ENCODE measurements around the gene DYNC2H1.

The DYNC2H1 gene

DNA sequence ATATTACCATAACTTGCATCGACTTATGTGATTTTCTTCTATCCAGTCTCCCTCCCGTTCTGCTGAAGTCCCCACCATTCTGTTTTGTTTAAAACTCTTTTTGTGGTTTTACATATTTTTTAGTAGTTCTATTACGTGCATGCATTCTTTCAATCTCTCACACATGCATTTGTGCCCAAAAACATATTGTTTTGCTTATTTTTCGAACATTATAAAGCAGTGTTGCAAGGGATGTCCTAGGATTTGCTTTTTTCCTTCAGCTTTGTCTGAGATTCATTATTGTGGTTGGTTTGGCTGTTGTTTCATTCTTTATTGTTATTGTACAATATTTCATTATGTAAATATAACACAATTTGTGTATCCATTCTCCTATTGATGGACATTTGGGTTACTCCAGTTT is 235.7 kb downstream of the DYNC2H1 start:
- Histone ChIP-seq H3K9me3 (no peaks in the 10 kb centered on the region), H3K36me3 (no peaks in the 10 kb centered on the region), H3K27me3 (no peaks in the 10 kb centered on the region), H3K27ac (no peak overlapping the region), H3K4me3 (ENCODE audit: low read depth in 1 of 2, low read length in 1 of 2) (no peak overlapping the region), H3K4me1 (ENCODE audit: control insufficient read depth in 1 of 2, insufficient read depth in 1 of 2, low read depth in 1 of 2, low read length in 1 of 2) (no peaks in the 10 kb centered on the region)
- TF ChIP-seq, protein P1, sequence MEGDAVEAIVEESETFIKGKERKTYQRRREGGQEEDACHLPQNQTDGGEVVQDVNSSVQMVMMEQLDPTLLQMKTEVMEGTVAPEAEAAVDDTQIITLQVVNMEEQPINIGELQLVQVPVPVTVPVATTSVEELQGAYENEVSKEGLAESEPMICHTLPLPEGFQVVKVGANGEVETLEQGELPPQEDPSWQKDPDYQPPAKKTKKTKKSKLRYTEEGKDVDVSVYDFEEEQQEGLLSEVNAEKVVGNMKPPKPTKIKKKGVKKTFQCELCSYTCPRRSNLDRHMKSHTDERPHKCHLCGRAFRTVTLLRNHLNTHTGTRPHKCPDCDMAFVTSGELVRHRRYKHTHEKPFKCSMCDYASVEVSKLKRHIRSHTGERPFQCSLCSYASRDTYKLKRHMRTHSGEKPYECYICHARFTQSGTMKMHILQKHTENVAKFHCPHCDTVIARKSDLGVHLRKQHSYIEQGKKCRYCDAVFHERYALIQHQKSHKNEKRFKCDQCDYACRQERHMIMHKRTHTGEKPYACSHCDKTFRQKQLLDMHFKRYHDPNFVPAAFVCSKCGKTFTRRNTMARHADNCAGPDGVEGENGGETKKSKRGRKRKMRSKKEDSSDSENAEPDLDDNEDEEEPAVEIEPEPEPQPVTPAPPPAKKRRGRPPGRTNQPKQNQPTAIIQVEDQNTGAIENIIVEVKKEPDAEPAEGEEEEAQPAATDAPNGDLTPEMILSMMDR (IDR thresholded peaks at IDR 0.05): no peak

DNA sequence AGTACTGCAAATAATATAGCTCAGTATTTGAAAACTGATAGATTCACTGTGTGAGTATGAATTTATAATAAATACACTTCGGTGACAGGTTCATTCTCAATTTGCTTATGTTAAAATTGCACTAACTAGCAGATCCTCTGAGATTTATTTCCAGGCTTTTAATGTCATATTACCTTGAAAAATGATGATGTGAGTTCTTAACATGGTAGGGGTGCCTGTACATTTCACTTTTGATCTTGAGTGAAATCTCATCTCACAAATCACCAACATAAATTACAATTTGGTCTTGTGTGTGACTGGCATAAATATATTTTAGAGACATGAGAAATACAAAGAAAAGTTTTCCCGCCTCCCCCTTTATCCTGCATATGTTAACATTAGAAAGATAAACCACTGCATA is 240.4 kb downstream of the DYNC2H1 start:
- TF ChIP-seq, protein P1 (IDR thresholded peaks at IDR 0.05): no peak
- Histone ChIP-seq H3K4me3 (ENCODE audit: low read depth in 1 of 2, low read length in 1 of 2) (no peak overlapping the region), H3K36me3 (no peaks in the 10 kb centered on the region), H3K4me1 (ENCODE audit: control insufficient read depth in 1 of 2, insufficient read depth in 1 of 2, low read depth in 1 of 2, low read length in 1 of 2) (no peaks in the 10 kb centered on the region), H3K9me3 (no peaks in the 10 kb centered on the region), H3K27me3 (no peaks in the 10 kb centered on the region), H3K27ac (no peak overlapping the region)

DNA sequence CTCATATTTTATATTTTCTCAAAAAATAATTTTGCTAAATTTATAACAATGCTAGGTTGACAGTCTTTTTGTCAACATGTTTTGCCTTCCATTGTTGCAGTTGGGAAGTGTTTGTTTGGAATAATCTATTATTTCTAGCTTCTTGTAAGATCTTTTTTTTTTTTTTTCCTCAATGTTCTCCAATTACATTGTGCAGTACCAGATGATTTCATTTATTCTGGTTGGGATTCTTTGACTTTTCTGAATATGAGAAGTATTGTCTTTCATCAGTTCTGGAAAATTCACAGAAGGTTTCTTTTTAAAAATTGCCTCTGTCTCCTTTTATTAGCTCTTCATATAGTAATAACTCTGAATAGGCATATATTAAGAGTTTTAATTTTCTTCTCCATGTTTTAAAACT is 245.4 kb downstream of the DYNC2H1 start:
- Histone ChIP-seq H3K27ac (no peak overlapping the region), H3K4me3 (ENCODE audit: low read depth in 1 of 2, low read length in 1 of 2) (no peak overlapping the region), H3K27me3 (no peaks in the 10 kb centered on the region), H3K9me3 (no peaks in the 10 kb centered on the region), H3K36me3 (no peaks in the 10 kb centered on the region), H3K4me1 (ENCODE audit: control insufficient read depth in 1 of 2, insufficient read depth in 1 of 2, low read depth in 1 of 2, low read length in 1 of 2) (no peaks in the 10 kb centered on the region)
- TF ChIP-seq, protein P1 (IDR thresholded peaks at IDR 0.05): no peak

DNA sequence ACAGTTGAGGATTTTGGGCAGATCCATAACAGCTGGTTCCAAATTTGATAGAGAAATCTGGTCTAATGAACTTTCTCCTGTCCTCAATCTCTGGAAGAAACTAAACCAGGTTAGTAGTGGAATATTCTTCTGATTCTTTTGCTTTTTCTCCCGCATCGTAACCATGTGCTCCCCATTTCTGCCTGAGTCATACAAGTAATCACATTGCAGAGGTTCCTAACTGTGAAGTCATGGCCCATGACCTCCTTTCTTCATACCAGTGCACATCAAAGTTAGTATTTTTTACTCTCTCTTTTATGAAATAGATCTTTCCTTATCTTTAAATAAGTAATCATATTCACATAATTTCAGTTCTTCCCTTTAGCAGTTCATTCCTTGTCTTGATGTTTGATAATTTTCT is 249.0 kb downstream of the DYNC2H1 start:
- no peak overlapping the region for H3K27ac ChIP-seq
- H3K27me3 ChIP-seq: no peaks in the 10 kb centered on the region
- no peaks in the 10 kb centered on the region for H3K9me3 ChIP-seq
- H3K4me1 ChIP-seq (ENCODE audit: control insufficient read depth in 1 of 2, insufficient read depth in 1 of 2, low read depth in 1 of 2, low read length in 1 of 2): no peaks in the 10 kb centered on the region
- H3K36me3 ChIP-seq: no peaks in the 10 kb centered on the region
- H3K4me3 ChIP-seq (ENCODE audit: low read depth in 1 of 2, low read length in 1 of 2): no peak overlapping the region
- TF ChIP-seq, protein P1 (IDR thresholded peaks at IDR 0.05): no peak

DNA sequence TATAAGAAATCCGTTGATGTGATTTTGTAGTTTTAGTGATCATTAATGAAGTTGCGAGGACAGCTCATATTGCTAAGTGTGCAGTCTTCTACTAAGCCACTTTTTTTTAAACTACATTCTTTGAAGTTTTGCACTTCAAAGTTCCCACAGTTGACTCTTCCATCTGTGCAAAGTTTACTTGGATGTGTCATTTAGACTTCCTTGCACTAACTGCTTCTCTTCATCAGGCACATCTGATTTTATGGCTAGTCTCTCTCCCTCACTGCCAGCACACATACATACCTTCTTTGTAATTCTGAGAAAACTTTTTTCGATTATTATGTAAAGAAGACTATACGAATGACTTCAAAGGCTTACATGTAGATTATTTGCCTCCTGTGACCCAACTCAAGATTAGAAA is 250.0 kb downstream of the DYNC2H1 start:
- no peaks in the 10 kb centered on the region for H3K36me3 ChIP-seq
- no peaks in the 10 kb centered on the region for H3K4me1 ChIP-seq (ENCODE audit: control insufficient read depth in 1 of 2, insufficient read depth in 1 of 2, low read depth in 1 of 2, low read length in 1 of 2)
- H3K9me3 ChIP-seq: no peaks in the 10 kb centered on the region
- H3K27ac ChIP-seq: no peak overlapping the region
- H3K27me3 ChIP-seq: no peaks in the 10 kb centered on the region
- TF ChIP-seq, protein P1 (IDR thresholded peaks at IDR 0.05): no peak
- H3K4me3 ChIP-seq (ENCODE audit: low read depth in 1 of 2, low read length in 1 of 2): no peak overlapping the region

DNA sequence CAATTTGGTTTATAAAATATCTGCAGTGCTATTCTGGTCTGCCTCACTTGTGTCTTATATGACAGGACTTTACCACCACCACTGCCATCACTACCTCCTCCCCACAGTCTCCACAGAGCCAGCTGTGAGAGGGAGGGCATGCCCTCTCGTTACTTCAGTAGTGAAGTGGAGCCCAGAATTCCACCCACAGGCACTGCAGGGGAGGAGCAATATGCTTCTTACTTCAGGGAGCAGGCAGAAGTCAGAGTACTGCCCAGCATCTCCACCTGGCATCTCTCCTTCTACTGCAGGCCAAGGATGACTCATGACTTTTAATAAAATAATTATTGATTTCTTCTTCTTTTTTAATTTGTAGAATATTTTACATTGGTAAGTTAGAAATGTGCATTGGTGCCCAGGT is 255.5 kb downstream of the DYNC2H1 start:
- H3K4me3 ChIP-seq (ENCODE audit: low read depth in 1 of 2, low read length in 1 of 2): no peak overlapping the region
- H3K36me3 ChIP-seq: no peaks in the 10 kb centered on the region
- TF ChIP-seq, protein P1 (IDR thresholded peaks at IDR 0.05): no peak
- no peaks in the 10 kb centered on the region for H3K27me3 ChIP-seq
- H3K27ac ChIP-seq: no peak overlapping the region
- no peaks in the 10 kb centered on the region for H3K4me1 ChIP-seq (ENCODE audit: control insufficient read depth in 1 of 2, insufficient read depth in 1 of 2, low read depth in 1 of 2, low read length in 1 of 2)
- H3K9me3 ChIP-seq: no peaks in the 10 kb centered on the region

All from neutrophil (primary cell).